ENCODE results near the gene ADPRH. TPM values are rescaled to one million over a fixed set of nuclear protein-coding genes. Genes with fewer than 3 reads are reported as not detected.
A peak's percentile ranks its signal among the peaks of the same experiment; 100 is the strongest.

ADPRH gene
- total RNA-seq, 1 donor: 7.2 TPM

DNA sequence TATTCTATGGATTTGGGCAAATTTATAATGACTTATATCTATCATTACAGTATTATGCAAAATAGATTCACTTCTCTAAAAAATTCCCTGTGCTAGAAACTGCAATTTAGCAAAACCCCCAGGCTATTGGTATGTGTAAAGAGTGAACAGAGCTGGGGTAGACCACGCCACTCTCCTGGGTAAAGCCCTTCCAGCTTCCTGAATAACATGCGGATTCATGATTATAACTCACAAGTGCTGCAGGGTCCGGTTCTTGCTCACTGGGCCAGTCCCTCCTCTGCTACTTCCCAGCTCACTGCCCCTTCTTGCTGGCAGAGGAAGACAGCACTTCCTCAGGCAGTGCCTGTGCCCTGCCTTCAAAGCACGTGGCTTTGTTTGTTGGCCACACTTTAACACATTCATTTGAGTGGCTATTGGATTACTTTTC lies 24.0 kb upstream of the ADPRH start:
- no peak overlapping the region for H3K27ac ChIP-seq (ENCODE audit: low read depth, low read length)
- H3K4me1 ChIP-seq (ENCODE audit: insufficient read depth, low read length): no peaks in the 10 kb centered on the region
- no peaks in the 10 kb centered on the region for H3K79me2 ChIP-seq (ENCODE audit: insufficient read depth, low read length)
- H4K20me1 ChIP-seq (ENCODE audit: insufficient read depth, low read length): no peaks in the 10 kb centered on the region
- peak; percentile 3 for DNase-seq (ENCODE audit: insufficient read length, low spot score, missing footprints)
- H3K4me2 ChIP-seq (ENCODE audit: insufficient read depth, low read length): no peak overlapping the region
- peaks cover 6% of the 10 kb centered on the region for H3K27me3 ChIP-seq (ENCODE audit: insufficient read depth, low read length)
- H2AFZ ChIP-seq (ENCODE audit: low read length): no peak overlapping the region
- no peaks in the 10 kb centered on the region for H3K9me3 ChIP-seq (ENCODE audit: low read depth, low read length)
- TF ChIP-seq, protein P1, sequence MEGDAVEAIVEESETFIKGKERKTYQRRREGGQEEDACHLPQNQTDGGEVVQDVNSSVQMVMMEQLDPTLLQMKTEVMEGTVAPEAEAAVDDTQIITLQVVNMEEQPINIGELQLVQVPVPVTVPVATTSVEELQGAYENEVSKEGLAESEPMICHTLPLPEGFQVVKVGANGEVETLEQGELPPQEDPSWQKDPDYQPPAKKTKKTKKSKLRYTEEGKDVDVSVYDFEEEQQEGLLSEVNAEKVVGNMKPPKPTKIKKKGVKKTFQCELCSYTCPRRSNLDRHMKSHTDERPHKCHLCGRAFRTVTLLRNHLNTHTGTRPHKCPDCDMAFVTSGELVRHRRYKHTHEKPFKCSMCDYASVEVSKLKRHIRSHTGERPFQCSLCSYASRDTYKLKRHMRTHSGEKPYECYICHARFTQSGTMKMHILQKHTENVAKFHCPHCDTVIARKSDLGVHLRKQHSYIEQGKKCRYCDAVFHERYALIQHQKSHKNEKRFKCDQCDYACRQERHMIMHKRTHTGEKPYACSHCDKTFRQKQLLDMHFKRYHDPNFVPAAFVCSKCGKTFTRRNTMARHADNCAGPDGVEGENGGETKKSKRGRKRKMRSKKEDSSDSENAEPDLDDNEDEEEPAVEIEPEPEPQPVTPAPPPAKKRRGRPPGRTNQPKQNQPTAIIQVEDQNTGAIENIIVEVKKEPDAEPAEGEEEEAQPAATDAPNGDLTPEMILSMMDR (IDR thresholded peaks at IDR 0.05; ENCODE audit: extremely low read depth, low read depth, low read length): no peak
- no peaks in the 10 kb centered on the region for H3K36me3 ChIP-seq (ENCODE audit: insufficient read depth, low read length)
- no peak overlapping the region for H3K4me3 ChIP-seq (ENCODE audit: insufficient read depth, low read length)

DNA sequence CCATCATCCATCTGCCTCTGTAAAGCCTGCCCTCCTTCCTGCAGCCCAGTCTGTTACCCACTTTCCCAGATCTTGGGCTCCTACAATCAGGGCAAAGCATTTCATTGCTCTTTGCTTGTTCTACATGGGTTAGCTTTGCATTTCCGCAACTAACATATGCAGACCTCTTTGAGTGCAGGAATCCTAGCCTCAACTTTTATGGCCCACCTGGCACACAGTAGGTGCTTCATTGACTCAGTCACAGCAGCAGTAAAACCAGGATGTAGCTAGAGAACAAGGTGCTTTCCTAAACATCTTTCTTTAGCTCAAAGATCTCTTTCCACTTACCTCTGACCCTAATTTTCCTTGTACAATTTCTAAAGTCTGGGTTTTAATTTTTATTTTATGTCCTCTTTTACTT lies 23.4 kb upstream of the ADPRH start:
- H4K20me1 ChIP-seq (ENCODE audit: insufficient read depth, low read length): no peaks in the 10 kb centered on the region
- H3K36me3 ChIP-seq (ENCODE audit: insufficient read depth, low read length): no peaks in the 10 kb centered on the region
- H2AFZ ChIP-seq (ENCODE audit: low read length): no peak overlapping the region
- no peak overlapping the region for H3K4me2 ChIP-seq (ENCODE audit: insufficient read depth, low read length)
- no peaks in the 10 kb centered on the region for H3K4me1 ChIP-seq (ENCODE audit: insufficient read depth, low read length)
- DNase-seq (ENCODE audit: insufficient read length, low spot score, missing footprints): no peak
- no peaks in the 10 kb centered on the region for H3K79me2 ChIP-seq (ENCODE audit: insufficient read depth, low read length)
- no peak overlapping the region for H3K27ac ChIP-seq (ENCODE audit: low read depth, low read length)
- H3K27me3 ChIP-seq (ENCODE audit: insufficient read depth, low read length): peaks cover 6% of the 10 kb centered on the region
- no peak overlapping the region for H3K4me3 ChIP-seq (ENCODE audit: insufficient read depth, low read length)
- TF ChIP-seq, protein P1 (IDR thresholded peaks at IDR 0.05; ENCODE audit: extremely low read depth, low read depth, low read length): no peak
- no peaks in the 10 kb centered on the region for H3K9me3 ChIP-seq (ENCODE audit: low read depth, low read length)

DNA sequence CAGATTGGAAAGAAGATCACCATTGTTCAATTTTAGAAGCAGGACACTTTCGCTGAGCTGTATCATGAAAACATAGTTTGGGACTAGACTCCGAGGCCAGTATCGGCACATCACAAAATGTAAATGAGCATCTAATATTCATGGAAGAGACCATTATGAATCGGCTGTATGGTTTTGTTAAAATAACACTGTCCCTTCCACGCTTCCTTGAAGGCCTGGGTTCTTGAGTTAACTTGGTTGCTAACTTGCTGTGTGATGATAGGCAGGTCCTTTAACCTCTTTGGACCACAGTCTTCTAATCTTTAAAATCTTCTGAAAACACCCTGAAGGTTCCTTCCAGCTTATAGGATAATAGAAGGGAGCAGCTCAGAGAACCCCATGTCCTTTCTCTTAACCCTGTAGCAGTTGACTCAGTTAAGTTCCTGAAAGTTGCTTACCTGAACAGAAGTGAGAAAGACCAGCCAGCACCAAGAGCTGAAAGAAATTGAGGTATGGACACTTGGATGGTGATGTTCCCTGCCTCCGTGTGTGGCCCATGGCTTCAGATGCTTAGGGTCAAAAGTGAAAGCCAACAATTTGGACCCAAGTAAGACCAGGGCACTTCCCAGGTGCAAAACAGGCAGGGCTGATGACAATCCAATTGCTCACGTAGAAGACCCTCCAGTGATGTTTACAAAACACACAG lies 22.0 kb upstream of the ADPRH start:
- no peak for DNase-seq (ENCODE audit: insufficient read length, low spot score, missing footprints)
- H3K27me3 ChIP-seq (ENCODE audit: insufficient read depth, low read length): peaks cover 6% of the 10 kb centered on the region
- no peak overlapping the region for H3K4me2 ChIP-seq (ENCODE audit: insufficient read depth, low read length)
- H3K9me3 ChIP-seq (ENCODE audit: low read depth, low read length): no peaks in the 10 kb centered on the region
- no peak overlapping the region for H3K27ac ChIP-seq (ENCODE audit: low read depth, low read length)
- H4K20me1 ChIP-seq (ENCODE audit: insufficient read depth, low read length): no peaks in the 10 kb centered on the region
- no peak overlapping the region for H2AFZ ChIP-seq (ENCODE audit: low read length)
- TF ChIP-seq, protein P1 (IDR thresholded peaks at IDR 0.05; ENCODE audit: extremely low read depth, low read depth, low read length): no peak
- no peak overlapping the region for H3K4me3 ChIP-seq (ENCODE audit: insufficient read depth, low read length)
- H3K79me2 ChIP-seq (ENCODE audit: insufficient read depth, low read length): no peaks in the 10 kb centered on the region
- H3K36me3 ChIP-seq (ENCODE audit: insufficient read depth, low read length): no peaks in the 10 kb centered on the region
- no peaks in the 10 kb centered on the region for H3K4me1 ChIP-seq (ENCODE audit: insufficient read depth, low read length)

DNA sequence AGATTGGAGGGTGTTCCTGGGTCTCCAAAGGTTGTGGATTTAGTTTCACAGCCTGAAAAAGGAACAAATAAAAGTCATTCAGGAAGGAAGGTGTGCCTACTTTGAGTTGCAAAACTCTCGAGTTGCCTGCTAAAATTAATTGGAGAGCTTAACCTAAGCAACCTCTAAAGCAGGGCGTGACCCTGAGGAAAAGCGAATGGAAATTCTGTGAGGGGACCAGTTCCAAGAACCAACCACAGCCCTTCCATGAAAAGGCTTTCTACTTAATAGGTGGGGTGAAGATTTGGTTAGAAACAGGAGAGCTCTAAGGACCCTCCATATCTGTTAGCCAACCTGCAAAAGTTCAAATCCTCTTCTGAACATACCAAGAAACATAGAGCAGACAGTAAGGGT lies 21.4 kb upstream of the ADPRH start:
- TF ChIP-seq, protein P1 (IDR thresholded peaks at IDR 0.05; ENCODE audit: extremely low read depth, low read depth, low read length): no peak
- Histone ChIP-seq H3K79me2 (ENCODE audit: insufficient read depth, low read length) (no peaks in the 10 kb centered on the region), H3K4me2 (ENCODE audit: insufficient read depth, low read length) (no peak overlapping the region)

More for the DNA sequence above, 21.4 kb upstream of the ADPRH start:
- peak; percentile 0 for DNase-seq (ENCODE audit: insufficient read length, low spot score, missing footprints)
- H2AFZ ChIP-seq (ENCODE audit: low read length): no peak overlapping the region
- H3K9me3 ChIP-seq (ENCODE audit: low read depth, low read length): no peaks in the 10 kb centered on the region
- H4K20me1 ChIP-seq (ENCODE audit: insufficient read depth, low read length): no peaks in the 10 kb centered on the region
- H3K4me1 ChIP-seq (ENCODE audit: insufficient read depth, low read length): no peaks in the 10 kb centered on the region
- no peak overlapping the region for H3K27ac ChIP-seq (ENCODE audit: low read depth, low read length)
- H3K27me3 ChIP-seq (ENCODE audit: insufficient read depth, low read length): peaks cover 6% of the 10 kb centered on the region
- no peaks in the 10 kb centered on the region for H3K36me3 ChIP-seq (ENCODE audit: insufficient read depth, low read length)
- no peak overlapping the region for H3K4me3 ChIP-seq (ENCODE audit: insufficient read depth, low read length)
